NT2/D1 (cell line): ENCODE results near the gene FAM170B.

Experiments used
- DNase-seq: peaks from one replicate; pipeline ENCODE4 v3.0.0-alpha.2; 2011; ENCODE audit warnings: low read depth, low spot score
- H3K27me3 ChIP-seq: 2 replicates; pipeline ENCODE4 v1.6.0; 2011; ENCODE audit warnings: mild to moderate bottlenecking; ENCODE audit not compliant: insufficient read length, insufficient read depth
- H3K36me3 ChIP-seq: 2 replicates; pipeline ENCODE4 v1.6.1; 2011; ENCODE audit warnings: mild to moderate bottlenecking, low read length, mixed read lengths; ENCODE audit not compliant: insufficient read depth, insufficient read length
- H3K4me1 ChIP-seq: 2 replicates; pipeline ENCODE4 v1.5.1; 2011; ENCODE audit not compliant: insufficient read depth, insufficient read length
- H3K4me3 ChIP-seq: 2 replicates; pipeline ENCODE4 v1.5.1; 2011; ENCODE audit warnings: low read depth; ENCODE audit not compliant: insufficient read length
- H3K9ac ChIP-seq: 2 replicates; pipeline ENCODE4 v1.6.0; 2011; ENCODE audit warnings: low read depth; ENCODE audit not compliant: insufficient read length
- H3K9me3 ChIP-seq: 2 replicates; pipeline ENCODE4 v1.5.1; 2011; ENCODE audit warnings: mild to moderate bottlenecking, low read length; ENCODE audit not compliant: insufficient read depth
- SUZ12 ChIP-seq: IDR thresholded peaks from 2 replicates; pipeline ENCODE4 v1.6.1; 2011; ENCODE audit not compliant: insufficient read length, insufficient read depth; ENCODE audit errors: extremely low read depth
- YY1 ChIP-seq: IDR thresholded peaks from 2 replicates; pipeline ENCODE4 v1.6.1; 2011; ENCODE audit not compliant: insufficient read length, insufficient read depth
- ZNF274 ChIP-seq: IDR thresholded peaks from 2 replicates; pipeline ENCODE4 v1.6.1; 2011; ENCODE audit warnings: mild to moderate bottlenecking, low read depth, low read length

The FAM170B gene

GRCh38 chr10:49172061-49172776 is 38.4 kb upstream of the FAM170B start:
- no peak overlapping the region for H3K9ac ChIP-seq
- peaks cover 1% of the 10 kb centered on the region for H3K4me1 ChIP-seq
- H3K36me3 ChIP-seq = no peaks in the 10 kb centered on the region
- no peak overlapping the region for H3K4me3 ChIP-seq
- TF ChIP-seq YY1 (no peak), SUZ12 (no peak), ZNF274 (no peak)
- no peak for DNase-seq
- H3K9me3 ChIP-seq = no peaks in the 10 kb centered on the region
- no peaks in the 10 kb centered on the region for H3K27me3 ChIP-seq

DNA sequence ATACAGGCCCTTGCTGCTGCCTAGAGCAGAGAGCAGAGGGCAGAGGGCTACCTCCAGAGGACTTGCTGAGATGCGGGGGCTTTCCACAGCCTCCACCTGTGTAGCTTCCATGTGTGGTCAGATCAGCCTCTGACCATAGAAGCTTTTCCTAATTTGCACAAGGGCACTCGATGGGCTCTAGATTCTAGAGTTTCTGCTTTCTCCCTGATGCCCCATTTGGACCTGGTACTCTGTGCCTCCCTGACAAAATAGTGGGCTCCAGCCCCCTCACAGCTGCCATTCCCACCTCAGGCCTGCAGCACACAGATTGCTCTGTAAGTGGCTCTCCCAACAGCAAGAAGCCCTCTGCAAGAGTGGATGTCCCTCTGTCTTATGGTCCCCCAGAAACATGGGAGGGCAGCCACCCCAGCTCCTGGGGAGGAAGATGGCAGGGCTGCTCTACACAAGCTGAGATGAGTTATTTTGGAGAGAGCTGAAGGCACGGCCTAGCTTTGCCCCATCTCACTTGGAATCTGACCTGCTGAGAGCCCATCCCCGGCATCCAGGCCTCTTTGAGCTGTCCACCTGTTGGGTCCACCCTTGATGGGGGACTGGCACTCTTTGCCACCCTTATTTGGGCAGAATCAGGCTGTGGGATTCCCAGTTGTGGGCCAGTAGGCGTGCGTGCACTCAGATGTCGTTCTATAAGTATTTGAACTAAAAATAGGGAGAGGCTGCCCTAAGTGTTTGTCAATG is 37.7 kb upstream of the FAM170B start:
- no peaks in the 10 kb centered on the region for H3K36me3 ChIP-seq
- peaks cover 1% of the 10 kb centered on the region for H3K4me1 ChIP-seq
- no peak overlapping the region for H3K9ac ChIP-seq
- TF ChIP-seq SUZ12 (no peak), YY1 (no peak), ZNF274 (no peak)
- H3K4me3 ChIP-seq = no peak overlapping the region
- H3K9me3 ChIP-seq = no peaks in the 10 kb centered on the region
- no peaks in the 10 kb centered on the region for H3K27me3 ChIP-seq
- DNase-seq = no peak

DNA sequence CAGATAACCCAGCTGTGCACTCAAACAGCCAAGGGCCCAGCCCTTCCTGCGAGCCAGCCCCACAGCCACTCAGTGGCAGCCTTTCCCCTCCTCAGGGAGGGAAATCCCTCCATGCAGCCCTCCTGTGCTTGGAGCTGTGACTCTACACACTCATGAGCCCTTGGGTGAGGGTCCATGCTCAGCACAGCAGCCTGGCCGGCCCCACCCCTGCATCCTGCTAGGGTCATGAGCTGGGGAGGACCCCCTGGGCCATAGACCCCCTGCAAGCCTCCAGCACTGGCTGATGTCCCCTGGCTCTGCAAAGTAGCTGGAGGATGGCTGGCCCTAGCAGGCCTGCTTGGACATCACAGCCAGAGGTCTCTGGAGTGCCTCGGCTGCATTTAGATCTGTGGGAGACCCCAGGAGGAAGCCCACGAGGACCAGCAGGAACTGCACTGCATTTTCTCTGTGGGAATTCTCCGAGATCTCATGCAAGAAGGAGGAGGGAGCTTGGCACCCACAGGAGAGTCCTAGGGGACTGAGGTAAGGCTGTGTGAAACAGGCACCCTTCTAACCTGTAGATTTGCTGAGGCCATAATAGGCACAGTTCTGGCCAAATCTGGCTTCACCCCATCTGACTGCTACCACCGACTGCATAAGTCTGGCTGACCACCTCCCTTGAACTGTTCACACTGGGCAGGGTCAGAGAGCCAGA is 37.0 kb upstream of the FAM170B start:
- no peak overlapping the region for H3K4me3 ChIP-seq
- TF ChIP-seq YY1 (no peak), SUZ12 (no peak), ZNF274 (no peak)
- no peaks in the 10 kb centered on the region for H3K9me3 ChIP-seq
- H3K27me3 ChIP-seq = no peaks in the 10 kb centered on the region
- no peaks in the 10 kb centered on the region for H3K36me3 ChIP-seq
- peaks cover 1% of the 10 kb centered on the region for H3K4me1 ChIP-seq
- no peak overlapping the region for H3K9ac ChIP-seq
- no peak for DNase-seq

GRCh38 chr10:49169776-49170175 is 36.0 kb upstream of the FAM170B start:
- no peak overlapping the region for H3K4me3 ChIP-seq
- DNase-seq = no peak
- no peaks in the 10 kb centered on the region for H3K9me3 ChIP-seq
- H3K9ac ChIP-seq = no peak overlapping the region
- peaks cover 1% of the 10 kb centered on the region for H3K4me1 ChIP-seq
- TF ChIP-seq YY1 (no peak), ZNF274 (no peak), SUZ12 (no peak)
- H3K36me3 ChIP-seq = no peaks in the 10 kb centered on the region
- no peaks in the 10 kb centered on the region for H3K27me3 ChIP-seq

DNA sequence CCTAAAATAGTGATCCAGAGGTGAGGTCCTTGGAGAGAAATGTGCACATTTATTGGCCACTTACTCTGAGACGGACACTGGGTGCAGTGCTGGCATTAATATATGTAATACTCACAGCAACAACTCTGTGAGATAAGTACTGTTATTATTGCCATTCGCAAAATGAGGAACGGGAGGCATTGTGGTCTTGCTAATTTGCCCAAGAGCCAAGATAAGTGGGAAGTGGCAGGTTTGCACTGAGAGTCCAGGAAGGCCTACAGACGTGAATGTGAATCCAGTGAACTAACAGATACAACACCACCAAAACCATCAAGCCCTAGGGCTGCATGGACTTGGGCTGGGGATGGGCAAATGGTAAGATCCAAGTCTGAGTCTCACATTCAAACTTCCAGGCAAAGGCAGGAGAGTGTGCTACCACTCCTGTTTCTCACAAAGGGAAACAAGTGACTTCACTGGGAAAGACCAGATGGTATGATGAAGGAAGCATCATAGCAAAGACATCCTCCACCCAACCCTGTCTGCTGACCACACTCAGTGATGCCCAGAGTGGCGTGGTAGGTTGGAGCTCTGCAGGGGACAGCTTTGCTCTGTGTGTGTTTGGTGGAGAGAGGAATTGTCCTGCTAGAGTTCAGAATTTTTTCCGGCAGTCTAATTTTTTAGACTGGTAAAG is 35.1 kb upstream of the FAM170B start:
- no peaks in the 10 kb centered on the region for H3K9me3 ChIP-seq
- H3K4me3 ChIP-seq = no peak overlapping the region
- H3K27me3 ChIP-seq = no peaks in the 10 kb centered on the region
- H3K4me1 ChIP-seq = no peaks in the 10 kb centered on the region
- H3K9ac ChIP-seq = no peak overlapping the region
- no peaks in the 10 kb centered on the region for H3K36me3 ChIP-seq
- TF ChIP-seq ZNF274 = no peak
- no peak for TF ChIP-seq SUZ12
- no peak for TF ChIP-seq YY1
- no peak for DNase-seq

- Histone ChIP-seq H3K9ac (no peak overlapping the region), H3K4me1 (no peaks in the 10 kb centered on the region), H3K9me3 (no peaks in the 10 kb centered on the region), H3K27me3 (no peaks in the 10 kb centered on the region), H3K4me3 (no peak overlapping the region), H3K36me3 (no peaks in the 10 kb centered on the region)
- TF ChIP-seq SUZ12 (no peak), YY1 (no peak), ZNF274 (no peak)
- DNase-seq = no peak
Measured at GRCh38 chr10:49168171-49168540, 34.3 kb upstream of the FAM170B start.

GRCh38 chr10:49167425-49168170 is 33.8 kb upstream of the FAM170B start:
- no peaks in the 10 kb centered on the region for H3K27me3 ChIP-seq
- no peaks in the 10 kb centered on the region for H3K4me1 ChIP-seq
- no peak for DNase-seq
- H3K4me3 ChIP-seq = no peak overlapping the region
- H3K36me3 ChIP-seq = no peaks in the 10 kb centered on the region
- no peak for TF ChIP-seq SUZ12
- TF ChIP-seq YY1 = no peak
- no peak overlapping the region for H3K9ac ChIP-seq
- H3K9me3 ChIP-seq = no peaks in the 10 kb centered on the region
